Measurements from ENCODE around the gene WDR11. TPM values are rescaled to one million over a fixed set of nuclear protein-coding genes. Genes with fewer than 3 reads are reported as not detected.

The WDR11 gene
- total RNA-seq, 4 donors from 2014 or later: 4.9 to 22.8 (median 7.8) TPM

DNA sequence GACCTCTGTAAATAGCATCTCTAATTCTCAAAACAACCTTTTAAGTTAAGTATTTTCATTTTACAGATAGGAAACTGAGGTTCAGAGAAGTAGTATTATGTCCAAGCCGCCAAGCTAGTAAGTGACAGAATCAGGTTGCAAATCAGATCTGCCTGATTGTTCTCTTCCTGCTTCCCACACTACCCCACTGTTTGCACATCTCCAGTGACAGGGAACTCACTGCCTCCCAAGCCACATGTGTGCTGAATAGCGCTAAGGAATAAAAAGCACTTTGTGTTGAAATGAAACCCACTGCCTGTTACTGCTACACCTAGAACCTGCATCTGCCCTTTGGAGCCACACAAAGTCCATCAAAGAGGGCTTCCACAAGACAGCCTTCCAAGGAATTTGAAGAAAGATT lies 45.1 kb upstream of the WDR11 start:
- DNase-seq (no peak), ATAC-seq (no peak)
- Histone ChIP-seq H3K27ac (no peak overlapping the region), H3K36me3 (no peaks in the 10 kb centered on the region), H3K4me1 (no peaks in the 10 kb centered on the region), H3K4me3 (no peak overlapping the region), H3K9me3 (no peaks in the 10 kb centered on the region), H3K27me3 (no peaks in the 10 kb centered on the region)
- in situ Hi-C loops (cut with MboI; ENCODE audit: low sequenced_read_pairs in 4 of 4): no loop called here
- TF ChIP-seq, protein P1, sequence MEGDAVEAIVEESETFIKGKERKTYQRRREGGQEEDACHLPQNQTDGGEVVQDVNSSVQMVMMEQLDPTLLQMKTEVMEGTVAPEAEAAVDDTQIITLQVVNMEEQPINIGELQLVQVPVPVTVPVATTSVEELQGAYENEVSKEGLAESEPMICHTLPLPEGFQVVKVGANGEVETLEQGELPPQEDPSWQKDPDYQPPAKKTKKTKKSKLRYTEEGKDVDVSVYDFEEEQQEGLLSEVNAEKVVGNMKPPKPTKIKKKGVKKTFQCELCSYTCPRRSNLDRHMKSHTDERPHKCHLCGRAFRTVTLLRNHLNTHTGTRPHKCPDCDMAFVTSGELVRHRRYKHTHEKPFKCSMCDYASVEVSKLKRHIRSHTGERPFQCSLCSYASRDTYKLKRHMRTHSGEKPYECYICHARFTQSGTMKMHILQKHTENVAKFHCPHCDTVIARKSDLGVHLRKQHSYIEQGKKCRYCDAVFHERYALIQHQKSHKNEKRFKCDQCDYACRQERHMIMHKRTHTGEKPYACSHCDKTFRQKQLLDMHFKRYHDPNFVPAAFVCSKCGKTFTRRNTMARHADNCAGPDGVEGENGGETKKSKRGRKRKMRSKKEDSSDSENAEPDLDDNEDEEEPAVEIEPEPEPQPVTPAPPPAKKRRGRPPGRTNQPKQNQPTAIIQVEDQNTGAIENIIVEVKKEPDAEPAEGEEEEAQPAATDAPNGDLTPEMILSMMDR (IDR thresholded peaks at IDR 0.05 in 4 of 5, conservative IDR thresholded peaks at IDR 0.05 in 1 of 5): no peak
- no peak for TF ChIP-seq POLR2A (IDR thresholded peaks at IDR 0.05)
- intact Hi-C loops (cut with DNase I; ENCODE audit: low total_unique reads): no loop called here

DNA sequence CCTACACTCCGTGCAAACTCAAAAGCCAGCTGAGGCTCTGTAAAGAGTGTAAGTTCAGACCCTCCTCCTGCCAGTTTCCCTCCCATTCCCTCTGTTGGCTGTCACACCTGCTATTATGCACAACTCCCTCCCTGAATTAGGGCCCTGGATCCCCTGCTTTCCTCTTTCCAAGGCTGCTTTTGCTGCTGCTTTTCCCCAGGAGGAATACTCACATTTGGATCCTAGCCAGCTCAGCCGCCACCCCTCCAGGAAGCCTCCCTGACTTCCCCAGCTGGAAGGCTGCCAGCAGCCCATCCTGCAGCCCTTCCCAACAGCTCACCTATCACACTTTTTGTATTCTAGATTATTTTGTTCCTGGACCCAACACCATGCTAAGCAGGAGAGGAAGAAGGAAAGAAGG lies 40.9 kb upstream of the WDR11 start:
- Histone ChIP-seq H3K4me3 (no peak overlapping the region), H3K27ac (no peak overlapping the region), H3K27me3 (no peaks in the 10 kb centered on the region), H3K4me1 (no peaks in the 10 kb centered on the region), H3K9me3 (no peaks in the 10 kb centered on the region), H3K36me3 (no peaks in the 10 kb centered on the region)
- TF ChIP-seq, protein P1 (IDR thresholded peaks at IDR 0.05 in 4 of 5, conservative IDR thresholded peaks at IDR 0.05 in 1 of 5): no peak
- TF ChIP-seq POLR2A (IDR thresholded peaks at IDR 0.05): no peak
- DNase-seq: no peak
- intact Hi-C loops (cut with DNase I; ENCODE audit: low total_unique reads): no loop called here
- no peak for ATAC-seq
- in situ Hi-C loops (cut with MboI; ENCODE audit: low sequenced_read_pairs in 4 of 4): no loop called here

DNA sequence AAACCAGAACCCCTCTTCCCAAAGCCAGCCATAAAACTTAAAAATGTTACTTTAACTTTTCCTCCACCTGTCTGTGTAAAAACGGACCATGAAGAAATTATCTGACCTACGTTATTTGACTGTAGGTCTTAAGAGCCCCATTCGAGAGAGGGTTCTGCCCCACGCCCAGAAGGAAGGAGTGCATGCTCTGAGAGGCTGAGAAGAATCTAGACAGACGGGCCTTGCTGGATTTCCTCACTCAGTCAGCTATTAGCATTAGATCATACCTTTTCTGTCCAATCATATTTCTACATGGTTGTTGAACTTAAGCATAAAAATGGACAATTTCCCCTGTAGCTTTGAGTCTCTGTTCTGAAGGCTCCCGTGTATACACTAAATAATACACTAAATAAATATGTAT lies 38.1 kb upstream of the WDR11 start:
- H3K9me3 ChIP-seq: no peaks in the 10 kb centered on the region
- no peaks in the 10 kb centered on the region for H3K27me3 ChIP-seq
- H3K4me1 ChIP-seq: no peaks in the 10 kb centered on the region
- in situ Hi-C loops (cut with MboI; ENCODE audit: low sequenced_read_pairs in 4 of 4) (no loop called here), intact Hi-C loops (cut with DNase I; ENCODE audit: low total_unique reads) (no loop called here)
- no peak for ATAC-seq
- no peaks in the 10 kb centered on the region for H3K36me3 ChIP-seq
- TF ChIP-seq POLR2A (IDR thresholded peaks at IDR 0.05): no peak
- TF ChIP-seq, protein P1 (IDR thresholded peaks at IDR 0.05 in 4 of 5, conservative IDR thresholded peaks at IDR 0.05 in 1 of 5): no peak
- no peak overlapping the region for H3K27ac ChIP-seq
- DNase-seq: no peak
- no peak overlapping the region for H3K4me3 ChIP-seq

DNA sequence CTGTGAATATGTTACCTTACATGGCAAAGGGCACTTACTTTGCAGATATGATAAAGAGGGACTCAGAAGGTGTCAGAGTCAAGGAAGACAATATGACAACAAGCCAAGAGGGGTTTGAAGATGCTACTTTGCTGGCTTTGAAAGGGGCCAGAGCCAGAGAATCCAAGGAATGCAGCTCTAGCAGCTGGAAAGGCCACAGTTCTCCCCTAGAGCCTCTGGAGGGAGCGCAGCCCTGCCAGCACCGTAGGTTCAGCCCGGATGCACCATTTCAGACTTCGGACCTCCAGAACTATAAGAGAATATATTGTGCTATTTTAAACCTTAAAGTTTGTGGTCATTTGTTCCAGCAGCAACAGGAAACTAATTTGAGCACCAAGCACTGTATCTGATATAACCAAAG lies 32.9 kb upstream of the WDR11 start:
- H3K4me3 ChIP-seq: no peak overlapping the region
- H3K4me1 ChIP-seq: no peaks in the 10 kb centered on the region
- no peak overlapping the region for H3K27ac ChIP-seq
- in situ Hi-C loops (cut with MboI; ENCODE audit: low sequenced_read_pairs in 4 of 4): no loop called here
- H3K36me3 ChIP-seq: no peaks in the 10 kb centered on the region
- TF ChIP-seq, protein P1 (IDR thresholded peaks at IDR 0.05 in 4 of 5, conservative IDR thresholded peaks at IDR 0.05 in 1 of 5): no peak
- no peak for TF ChIP-seq POLR2A (IDR thresholded peaks at IDR 0.05)
- no peaks in the 10 kb centered on the region for H3K27me3 ChIP-seq
- intact Hi-C loops (cut with DNase I; ENCODE audit: low total_unique reads): no loop called here
- no peak for DNase-seq
- H3K9me3 ChIP-seq: no peaks in the 10 kb centered on the region
- ATAC-seq: no peak

DNA sequence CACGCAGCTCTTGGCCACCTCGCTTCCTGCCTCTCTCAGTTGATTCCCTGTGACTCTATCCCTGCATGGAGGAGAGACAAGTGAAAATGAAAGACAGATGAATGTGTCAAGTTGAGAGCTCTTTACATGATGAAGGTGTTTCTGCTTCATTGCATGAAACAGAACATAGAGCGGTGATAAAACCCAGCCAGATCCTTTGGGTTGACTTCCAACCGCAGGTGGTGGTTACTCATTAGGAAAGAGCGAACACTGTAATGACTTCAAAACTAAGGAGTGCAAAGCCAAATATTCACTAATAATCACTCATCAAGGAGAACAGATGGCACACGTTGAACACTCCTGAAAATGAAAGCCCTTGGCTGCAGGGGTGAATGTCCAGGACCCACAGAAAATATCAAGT lies 31.8 kb upstream of the WDR11 start:
- no peaks in the 10 kb centered on the region for H3K4me1 ChIP-seq
- in situ Hi-C loops (cut with MboI; ENCODE audit: low sequenced_read_pairs in 4 of 4): no loop called here
- intact Hi-C loops (cut with DNase I; ENCODE audit: low total_unique reads): no loop called here
- H3K27me3 ChIP-seq: no peaks in the 10 kb centered on the region
- H3K36me3 ChIP-seq: no peaks in the 10 kb centered on the region
- TF ChIP-seq, protein P1 (IDR thresholded peaks at IDR 0.05 in 4 of 5, conservative IDR thresholded peaks at IDR 0.05 in 1 of 5): no peak
- no peak for TF ChIP-seq POLR2A (IDR thresholded peaks at IDR 0.05)
- no peak overlapping the region for H3K4me3 ChIP-seq
- H3K27ac ChIP-seq: no peak overlapping the region
- no peaks in the 10 kb centered on the region for H3K9me3 ChIP-seq
- ATAC-seq: no peak
- DNase-seq: no peak
